GM23338 (cell line): ENCODE measurements around the gene TTC31. TPM values are rescaled to one million over a fixed set of nuclear protein-coding genes. Genes with fewer than 3 reads are reported as not detected.

Experiments
- ATAC-seq: fragments of 200-7000 bp; cut with Tn5 transposase; 3 replicates; pipeline ENCODE4 v1.9.1; 2020
- DNase-seq: peaks from one replicate; pipeline ENCODE4 v3.0.0-alpha.2; 2015; ENCODE audit warnings: low spot score
- H2AFZ ChIP-seq: fragments of 200-600 bp; sonication (generic); 2 replicates; pipeline ENCODE4 v1.8.0; 2016; ENCODE audit warnings: antibody characterized with exemption, mild to moderate bottlenecking, moderate library complexity
- H3F3A ChIP-seq: fragments of 200-600 bp; sonication (generic); replicated peaks from 2 replicates; pipeline ENCODE4 v1.8.0; 2017; ENCODE audit warnings: antibody characterized with exemption, mixed run types, low read depth
- H3K27ac ChIP-seq: fragments of 200-600 bp; sonication (generic); 2 replicates; pipeline ENCODE4 v1.6.1; 2016; ENCODE audit warnings: low read depth
- H3K27me3 ChIP-seq: fragments of 200-600 bp; sonication (generic); 2 replicates; pipeline ENCODE4 v1.8.0; 2016; ENCODE audit warnings: mild to moderate bottlenecking, mixed run types, moderate library complexity; ENCODE audit not compliant: insufficient read depth
- H3K36me3 ChIP-seq: fragments of 200-600 bp; sonication (generic); 2 replicates; pipeline ENCODE4 v1.8.0; 2016; ENCODE audit warnings: mild to moderate bottlenecking; ENCODE audit not compliant: insufficient read depth
- H3K4me1 ChIP-seq: fragments of 200-600 bp; sonication (generic); 2 replicates; pipeline ENCODE4 v1.8.0; 2016; ENCODE audit warnings: mild to moderate bottlenecking, moderate library complexity; ENCODE audit not compliant: insufficient read depth
- H3K4me2 ChIP-seq: fragments of 200-600 bp; sonication (generic); 2 replicates; pipeline ENCODE4 v1.7.1; 2017; ENCODE audit warnings: mixed run types
- H3K4me3 ChIP-seq: fragments of 200-600 bp; sonication (generic); 2 replicates; pipeline ENCODE4 v1.6.1; 2016; ENCODE audit warnings: mixed run types
- H3K79me2 ChIP-seq: fragments of 200-600 bp; sonication (generic); replicated peaks from 2 replicates; pipeline ENCODE4 v1.8.0; 2017; ENCODE audit warnings: mild to moderate bottlenecking; ENCODE audit not compliant: insufficient read depth
- H3K9me2 ChIP-seq: fragments of 200-600 bp; sonication (generic); 2 replicates; pipeline ENCODE4 v1.8.0; 2017; ENCODE audit not compliant: insufficient read depth
- H4K20me1 ChIP-seq: fragments of 200-600 bp; sonication (generic); replicated peaks from 2 replicates; pipeline ENCODE4 v1.8.0; 2017; ENCODE audit warnings: mild to moderate bottlenecking; ENCODE audit not compliant: insufficient read depth
- H3K27ac Mint-ChIP-seq: 2 replicates; pipeline ENCODE4 v1.8.0; 2020; ENCODE audit warnings: inconsistent platforms, mild to moderate bottlenecking, moderate library complexity, mixed read lengths
- H3K27me3 Mint-ChIP-seq: 3 replicates; pipeline ENCODE4 v1.8.0; 2022; ENCODE audit warnings: low read depth, mild to moderate bottlenecking, moderate library complexity, mixed read lengths, inconsistent platforms; ENCODE audit not compliant: insufficient read depth, poor library complexity
- H3K36me3 Mint-ChIP-seq: 3 replicates; pipeline ENCODE4 v1.8.0; 2021; ENCODE audit warnings: low read depth, mild to moderate bottlenecking, inconsistent platforms, moderate library complexity, mixed read lengths
- H3K4me1 Mint-ChIP-seq: 3 replicates; pipeline ENCODE4 v1.8.0; 2020; ENCODE audit warnings: mild to moderate bottlenecking, inconsistent platforms, mixed read lengths
- H3K4me3 Mint-ChIP-seq: 3 replicates; pipeline ENCODE4 v1.8.0; 2021; ENCODE audit warnings: moderate library complexity, mild to moderate bottlenecking, inconsistent platforms, mixed read lengths
- H3K9me3 Mint-ChIP-seq: 3 replicates; pipeline ENCODE4 v1.8.0; 2020; ENCODE audit warnings: moderate library complexity, mild to moderate bottlenecking, inconsistent platforms, mixed read lengths
- CREB1 ChIP-seq: fragments of 250-450 bp; sonication (Bioruptor Pico); IDR thresholded peaks from 2 replicates; pipeline ENCODE4 v1.5.0; 2020; ENCODE audit warnings: low read depth, mild to moderate bottlenecking, moderate library complexity
- EZH2 ChIP-seq: fragments of 200-600 bp; sonication (generic); IDR thresholded peaks from one replicate; pipeline ENCODE4 v1.8.0; 2017; ENCODE audit warnings: antibody characterized with exemption, mild to moderate bottlenecking, low read depth; ENCODE audit not compliant: unreplicated experiment
- JUNB ChIP-seq: IDR thresholded peaks from one replicate; pipeline ENCODE4 v1.6.1; 2016; ENCODE audit warnings: antibody characterized with exemption; ENCODE audit not compliant: unreplicated experiment
- POLR2AphosphoS5 ChIP-seq: IDR thresholded peaks from 2 replicates; pipeline ENCODE4 v1.6.1; 2016; ENCODE audit warnings: antibody characterized with exemption, low read depth
- ZNF331 ChIP-seq: fragments of 250-450 bp; sonication (Bioruptor Pico); IDR thresholded peaks from 2 replicates; pipeline ENCODE4 v1.5.0; 2020; ENCODE audit warnings: low read depth, mild to moderate bottlenecking, moderate library complexity
- polyA plus RNA-seq: library from polyadenylated mRNA; unstranded; fragments of >200 nt; fragmentation: Nextera tagmentation; extraction: Ambion mirVana; gene quantifications from 2 replicates; pipeline ENCODE4 v1.2.1, GENCODE V29; 2016
- total RNA-seq: library from RNA; depleted of rRNA; stranded (reverse); fragments of >200 nt; shearing (Covaris generic); gene quantifications from 2 replicates; pipeline ENCODE4 v1.2.3, GENCODE V29; 2014
- TF ChIP-seq, protein P1 (sequence below), 2 experiments: fragments of 200-600 bp in 1 of 2; sonication (generic) in 1 of 2; conservative IDR thresholded peaks; 2 replicates each; pipeline versions ENCODE4 v1.5.1 to v1.6.1; 2016 to 2017; ENCODE audit warnings: antibody characterized with exemption in 2 of 2, low read depth in 2 of 2, mild to moderate bottlenecking in 2 of 2, moderate library complexity in 1 of 2
- TF ChIP-seq, protein P2 (sequence below): fragments of 250-450 bp; sonication (Bioruptor Pico); IDR thresholded peaks from 2 replicates; pipeline ENCODE4 v1.5.0; 2020; ENCODE audit warnings: mild to moderate bottlenecking, moderate library complexity
- TF ChIP-seq, protein P3 (sequence below): IDR thresholded peaks from 2 replicates; pipeline ENCODE4 v1.6.1; 2016; ENCODE audit warnings: antibody characterized with exemption

The TTC31 gene
- total and polyA plus RNA-seq, 2 experiments from 2014 or later, result 15.8 to 29.2 TPM

DNA sequence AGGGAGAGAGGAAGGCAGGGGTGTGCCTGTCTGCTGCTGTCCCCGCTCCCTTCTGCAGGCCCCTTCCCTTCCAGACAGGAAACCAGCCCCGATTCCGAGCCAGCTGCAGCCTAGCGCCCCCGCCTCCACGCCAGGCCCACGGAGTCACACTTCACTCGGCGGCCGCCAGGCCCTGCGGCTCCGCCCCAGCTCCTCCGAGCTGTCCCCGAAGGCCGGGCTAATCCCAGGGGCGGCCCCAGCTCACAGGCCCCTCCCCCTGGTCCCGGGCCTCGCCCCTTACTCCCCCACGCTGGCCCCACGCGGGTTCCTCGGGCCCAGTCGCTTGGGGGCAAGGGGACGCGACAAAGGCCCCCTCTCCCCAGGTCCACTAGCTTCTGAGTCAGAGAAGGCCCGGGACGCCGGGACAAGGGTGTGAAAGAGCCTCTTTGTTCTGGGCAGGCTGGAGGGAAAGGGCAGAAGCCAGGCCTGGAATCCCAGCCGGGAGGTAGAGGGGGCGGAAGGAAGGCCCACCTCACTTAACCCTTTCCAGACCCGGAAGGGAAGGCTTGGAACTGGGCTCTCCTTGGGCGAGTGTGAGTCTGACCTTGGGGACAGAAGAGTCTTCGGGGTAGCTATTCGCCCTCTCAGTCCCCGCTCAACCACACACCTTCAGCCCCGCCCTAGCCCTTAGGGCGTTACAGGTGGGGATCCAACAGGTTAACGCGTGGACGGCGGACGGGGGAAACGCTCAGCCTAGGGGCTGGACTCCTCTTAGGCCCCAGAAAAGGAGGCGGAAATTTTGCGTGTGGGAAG is 42.3 kb upstream of the TTC31 start:
- H3K27ac Mint-ChIP-seq, result peak overlapping the region; percentile 97
- ATAC-seq, result peak; percentile 71
- peak overlapping the region; percentile 96 for H3K4me3 ChIP-seq
- TF ChIP-seq, protein P1, sequence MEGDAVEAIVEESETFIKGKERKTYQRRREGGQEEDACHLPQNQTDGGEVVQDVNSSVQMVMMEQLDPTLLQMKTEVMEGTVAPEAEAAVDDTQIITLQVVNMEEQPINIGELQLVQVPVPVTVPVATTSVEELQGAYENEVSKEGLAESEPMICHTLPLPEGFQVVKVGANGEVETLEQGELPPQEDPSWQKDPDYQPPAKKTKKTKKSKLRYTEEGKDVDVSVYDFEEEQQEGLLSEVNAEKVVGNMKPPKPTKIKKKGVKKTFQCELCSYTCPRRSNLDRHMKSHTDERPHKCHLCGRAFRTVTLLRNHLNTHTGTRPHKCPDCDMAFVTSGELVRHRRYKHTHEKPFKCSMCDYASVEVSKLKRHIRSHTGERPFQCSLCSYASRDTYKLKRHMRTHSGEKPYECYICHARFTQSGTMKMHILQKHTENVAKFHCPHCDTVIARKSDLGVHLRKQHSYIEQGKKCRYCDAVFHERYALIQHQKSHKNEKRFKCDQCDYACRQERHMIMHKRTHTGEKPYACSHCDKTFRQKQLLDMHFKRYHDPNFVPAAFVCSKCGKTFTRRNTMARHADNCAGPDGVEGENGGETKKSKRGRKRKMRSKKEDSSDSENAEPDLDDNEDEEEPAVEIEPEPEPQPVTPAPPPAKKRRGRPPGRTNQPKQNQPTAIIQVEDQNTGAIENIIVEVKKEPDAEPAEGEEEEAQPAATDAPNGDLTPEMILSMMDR (conservative IDR thresholded peaks at IDR 0.05; ENCODE audit: low read depth in 2 of 2), result no peak
- TF ChIP-seq POLR2AphosphoS5, result peak; percentile 71
- TF ChIP-seq CREB1 (CRISPR knock-in tag), result no peak; the same call in 1 of the 2 replicates
- TF ChIP-seq, protein P2, sequence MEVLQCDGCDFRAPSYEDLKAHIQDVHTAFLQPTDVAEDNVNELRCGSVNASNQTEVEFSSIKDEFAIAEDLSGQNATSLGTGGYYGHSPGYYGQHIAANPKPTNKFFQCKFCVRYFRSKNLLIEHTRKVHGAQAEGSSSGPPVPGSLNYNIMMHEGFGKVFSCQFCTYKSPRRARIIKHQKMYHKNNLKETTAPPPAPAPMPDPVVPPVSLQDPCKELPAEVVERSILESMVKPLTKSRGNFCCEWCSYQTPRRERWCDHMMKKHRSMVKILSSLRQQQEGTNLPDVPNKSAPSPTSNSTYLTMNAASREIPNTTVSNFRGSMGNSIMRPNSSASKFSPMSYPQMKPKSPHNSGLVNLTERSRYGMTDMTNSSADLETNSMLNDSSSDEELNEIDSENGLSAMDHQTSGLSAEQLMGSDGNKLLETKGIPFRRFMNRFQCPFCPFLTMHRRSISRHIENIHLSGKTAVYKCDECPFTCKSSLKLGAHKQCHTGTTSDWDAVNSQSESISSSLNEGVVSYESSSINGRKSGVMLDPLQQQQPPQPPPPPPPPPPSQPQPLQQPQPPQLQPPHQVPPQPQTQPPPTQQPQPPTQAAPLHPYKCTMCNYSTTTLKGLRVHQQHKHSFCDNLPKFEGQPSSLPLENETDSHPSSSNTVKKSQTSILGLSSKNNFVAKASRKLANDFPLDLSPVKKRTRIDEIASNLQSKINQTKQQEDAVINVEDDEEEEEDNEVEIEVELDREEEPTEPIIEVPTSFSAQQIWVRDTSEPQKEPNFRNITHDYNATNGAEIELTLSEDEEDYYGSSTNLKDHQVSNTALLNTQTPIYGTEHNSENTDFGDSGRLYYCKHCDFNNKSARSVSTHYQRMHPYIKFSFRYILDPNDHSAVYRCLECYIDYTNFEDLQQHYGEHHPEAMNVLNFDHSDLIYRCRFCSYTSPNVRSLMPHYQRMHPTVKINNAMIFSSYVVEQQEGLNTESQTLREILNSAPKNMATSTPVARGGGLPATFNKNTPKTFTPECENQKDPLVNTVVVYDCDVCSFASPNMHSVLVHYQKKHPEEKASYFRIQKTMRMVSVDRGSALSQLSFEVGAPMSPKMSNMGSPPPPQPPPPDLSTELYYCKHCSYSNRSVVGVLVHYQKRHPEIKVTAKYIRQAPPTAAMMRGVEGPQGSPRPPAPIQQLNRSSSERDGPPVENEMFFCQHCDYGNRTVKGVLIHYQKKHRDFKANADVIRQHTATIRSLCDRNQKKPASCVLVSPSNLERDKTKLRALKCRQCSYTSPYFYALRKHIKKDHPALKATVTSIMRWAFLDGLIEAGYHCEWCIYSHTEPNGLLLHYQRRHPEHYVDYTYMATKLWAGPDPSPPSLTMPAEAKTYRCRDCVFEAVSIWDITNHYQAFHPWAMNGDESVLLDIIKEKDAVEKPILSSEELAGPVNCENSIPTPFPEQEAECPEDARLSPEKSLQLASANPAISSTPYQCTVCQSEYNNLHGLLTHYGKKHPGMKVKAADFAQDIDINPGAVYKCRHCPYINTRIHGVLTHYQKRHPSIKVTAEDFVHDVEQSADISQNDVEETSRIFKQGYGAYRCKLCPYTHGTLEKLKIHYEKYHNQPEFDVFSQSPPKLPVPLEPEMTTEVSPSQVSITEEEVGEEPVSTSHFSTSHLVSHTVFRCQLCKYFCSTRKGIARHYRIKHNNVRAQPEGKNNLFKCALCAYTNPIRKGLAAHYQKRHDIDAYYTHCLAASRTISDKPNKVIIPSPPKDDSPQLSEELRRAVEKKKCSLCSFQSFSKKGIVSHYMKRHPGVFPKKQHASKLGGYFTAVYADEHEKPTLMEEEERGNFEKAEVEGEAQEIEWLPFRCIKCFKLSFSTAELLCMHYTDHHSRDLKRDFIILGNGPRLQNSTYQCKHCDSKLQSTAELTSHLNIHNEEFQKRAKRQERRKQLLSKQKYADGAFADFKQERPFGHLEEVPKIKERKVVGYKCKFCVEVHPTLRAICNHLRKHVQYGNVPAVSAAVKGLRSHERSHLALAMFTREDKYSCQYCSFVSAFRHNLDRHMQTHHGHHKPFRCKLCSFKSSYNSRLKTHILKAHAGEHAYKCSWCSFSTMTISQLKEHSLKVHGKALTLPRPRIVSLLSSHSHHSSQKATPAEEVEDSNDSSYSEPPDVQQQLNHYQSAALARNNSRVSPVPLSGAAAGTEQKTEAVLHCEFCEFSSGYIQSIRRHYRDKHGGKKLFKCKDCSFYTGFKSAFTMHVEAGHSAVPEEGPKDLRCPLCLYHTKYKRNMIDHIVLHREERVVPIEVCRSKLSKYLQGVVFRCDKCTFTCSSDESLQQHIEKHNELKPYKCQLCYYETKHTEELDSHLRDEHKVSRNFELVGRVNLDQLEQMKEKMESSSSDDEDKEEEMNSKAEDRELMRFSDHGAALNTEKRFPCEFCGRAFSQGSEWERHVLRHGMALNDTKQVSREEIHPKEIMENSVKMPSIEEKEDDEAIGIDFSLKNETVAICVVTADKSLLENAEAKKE (CRISPR knock-in tag), result no peak
- TF ChIP-seq EZH2, result no peak
- TF ChIP-seq, protein P3, sequence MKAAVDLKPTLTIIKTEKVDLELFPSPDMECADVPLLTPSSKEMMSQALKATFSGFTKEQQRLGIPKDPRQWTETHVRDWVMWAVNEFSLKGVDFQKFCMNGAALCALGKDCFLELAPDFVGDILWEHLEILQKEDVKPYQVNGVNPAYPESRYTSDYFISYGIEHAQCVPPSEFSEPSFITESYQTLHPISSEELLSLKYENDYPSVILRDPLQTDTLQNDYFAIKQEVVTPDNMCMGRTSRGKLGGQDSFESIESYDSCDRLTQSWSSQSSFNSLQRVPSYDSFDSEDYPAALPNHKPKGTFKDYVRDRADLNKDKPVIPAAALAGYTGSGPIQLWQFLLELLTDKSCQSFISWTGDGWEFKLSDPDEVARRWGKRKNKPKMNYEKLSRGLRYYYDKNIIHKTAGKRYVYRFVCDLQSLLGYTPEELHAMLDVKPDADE, result 0 out of 2 replicates have a peak, but pooled peaks have one; percentile 6
- no peak; the same call in 1 of the 2 replicates for TF ChIP-seq ZNF331
- no peak for TF ChIP-seq JUNB
- H3K36me3 ChIP-seq, result no peaks in the 10 kb centered on the region
- no peaks in the 10 kb centered on the region for H3K27me3 ChIP-seq
- peak overlapping the region; percentile 97 for H3K4me2 ChIP-seq
- peaks cover 18% of the 10 kb centered on the region for H3K36me3 Mint-ChIP-seq
- peak overlapping the region; percentile 98 for H3K4me3 Mint-ChIP-seq
- H2AFZ ChIP-seq, result peak overlapping the region; percentile 66
- H3K9me2 ChIP-seq, result no peaks in the 10 kb centered on the region
- H3K27ac ChIP-seq, result peak overlapping the region; percentile 97
- peaks cover 23% of the 10 kb centered on the region for H4K20me1 ChIP-seq
- peaks cover 43% of the 10 kb centered on the region for H3K79me2 ChIP-seq
- peak; percentile 95 for DNase-seq
- H3K4me1 Mint-ChIP-seq, result peaks cover 38% of the 10 kb centered on the region
- no peaks in the 10 kb centered on the region for H3K9me3 Mint-ChIP-seq
- peaks cover 21% of the 10 kb centered on the region for H3K27me3 Mint-ChIP-seq
- peaks cover 18% of the 10 kb centered on the region for H3F3A ChIP-seq
- H3K4me1 ChIP-seq, result peaks cover 35% of the 10 kb centered on the region
